ENCODE data around the gene C16orf46.

C16orf46 gene

GRCh38 chr16:81073560-81074330 lies 3.3 kb downstream of the C16orf46 start:
- DNase-seq: no peak

GRCh38 chr16:81071805-81072204 lies 5.2 kb downstream of the C16orf46 start:
- no peak for DNase-seq

- no peak for DNase-seq
Observed at GRCh38 chr16:81070979-81071378, 6.1 kb downstream of the C16orf46 start.

- no peak for DNase-seq
Observed at GRCh38 chr16:81069063-81069462, 8.0 kb downstream of the C16orf46 start.

GRCh38 chr16:81067166-81067565 lies 9.9 kb downstream of the C16orf46 start:
- no peak for DNase-seq

- DNase-seq: no peak
Observed at GRCh38 chr16:81066681-81067080, 10.4 kb downstream of the C16orf46 start.

- no peak for DNase-seq
Observed at GRCh38 chr16:81061871-81062608, 15.0 kb downstream of the C16orf46 start.

- no peak for DNase-seq
Observed at GRCh38 chr16:81061307-81061640, 15.8 kb downstream of the C16orf46 start.

- no peak for DNase-seq
Observed at GRCh38 chr16:81060576-81061306, 16.3 kb downstream of the C16orf46 start.

- DNase-seq: no peak
Observed at GRCh38 chr16:81053761-81054160, 23.3 kb downstream of the C16orf46 start.

- DNase-seq: no peak
Observed at GRCh38 chr16:81042821-81043220, 34.2 kb downstream of the C16orf46 start.

- no peak for DNase-seq
Observed at GRCh38 chr16:81041696-81042095, 35.3 kb downstream of the C16orf46 start.

- no peak for DNase-seq
Observed at GRCh38 chr16:81040842-81041241, 36.2 kb downstream of the C16orf46 start.

- no peak for DNase-seq
Observed at GRCh38 chr16:81040131-81040530, 36.9 kb downstream of the C16orf46 start.

- no peak for DNase-seq
Observed at GRCh38 chr16:81036751-81037350, 40.2 kb downstream of the C16orf46 start.

GRCh38 chr16:81035975-81036750 lies 40.9 kb downstream of the C16orf46 start:
- DNase-seq: no peak

GRCh38 chr16:81035398-81035974 lies 41.6 kb downstream of the C16orf46 start, which contains the start of gene ATMIN:
Gene ATMIN (plus strand): TSS chr16:81035842. CDS start chr16:81035871, 29 bp downstream.
- peak; percentile 79 for DNase-seq

GRCh38 chr16:81029930-81030604 lies 47.0 kb downstream of the C16orf46 start:
- no peak for DNase-seq

GRCh38 chr16:81026429-81026828 lies 50.6 kb downstream of the C16orf46 start:
- no peak for DNase-seq

GRCh38 chr16:81018496-81018895 lies 58.5 kb downstream of the C16orf46 start:
- DNase-seq: no peak

- DNase-seq: no peak
Observed at GRCh38 chr16:81014672-81015071, 62.4 kb downstream of the C16orf46 start.

Measured in KG1 (cell line).